Endothelial cell of umbilical vein (primary cell): ENCODE results near the gene MIEF1. TPM values are rescaled to one million over a fixed set of nuclear protein-coding genes. Genes with fewer than 3 reads are reported as not detected.

Source experiments
- BruUV-seq: library from RNA; stranded (reverse); fragments of 400-500 nt; replicated peaks from 2 replicates; lab custom pipeline; 2021; lab: Mats Ljungman, UMichigan
- CTCF ChIA-PET: fragments of 300-600, 350-600 bp; sonication (Branson Sonifier 250); formaldehyde crosslinking; loops from one replicate; lab custom pipeline; 2021; ENCODE audit warnings: antibody characterized with exemption, inconsistent platforms; lab: Charles Lee
- POLR2A ChIA-PET: fragments of 300-600, 350-600 bp; sonication (Branson Sonifier 250); formaldehyde crosslinking; loops from one replicate; lab custom pipeline; 2021; ENCODE audit warnings: antibody characterized with exemption, inconsistent platforms; lab: Charles Lee
- DNase-seq: peaks from one replicate; pipeline ENCODE4 v3.0.0-alpha.2; 2011; ENCODE audit warnings: low read depth, low spot score
- FAIRE-seq: peaks from 2 replicates; lab custom pipeline; 2011; peaks lifted over from hg19 to GRCh38; lab: Jason Lieb, UNC
- H2AFZ ChIP-seq: 2 replicates; pipeline ENCODE4 v1.6.0; 2012; ENCODE audit warnings: low read depth, low read length, control low read depth, inconsistent platforms
- H3K27ac ChIP-seq: 2 replicates; pipeline ENCODE4 v1.5.1; 2011; ENCODE audit warnings: low read depth, mild to moderate bottlenecking, control low read depth, low read length, moderate library complexity; ENCODE audit not compliant: insufficient read depth
- H3K27me3 ChIP-seq, 2 experiments: 2 replicates each; pipeline versions ENCODE4 v1.6.0 to v1.6.1; 2011; ENCODE audit warnings: low read length in 2 of 2, mixed read lengths in 1 of 2; ENCODE audit not compliant: control insufficient read depth in 2 of 2, insufficient read depth in 2 of 2
- H3K36me3 ChIP-seq, 2 experiments: 2 replicates in 1 of 2; 3 replicates in 1 of 2; pipeline ENCODE4 v1.5.1; 2011; ENCODE audit warnings: low read length in 2 of 2, mild to moderate bottlenecking in 1 of 2, moderate library complexity in 1 of 2; ENCODE audit not compliant: control insufficient read depth in 2 of 2, insufficient read depth in 2 of 2; ENCODE audit errors: extremely low read depth in 1 of 2
- H3K4me1 ChIP-seq: 3 replicates; pipeline ENCODE4 v1.5.1; 2011; ENCODE audit warnings: mild to moderate bottlenecking, low read length; ENCODE audit not compliant: control insufficient read depth, insufficient read depth; ENCODE audit errors: extremely low read depth
- H3K4me2 ChIP-seq: 2 replicates; pipeline ENCODE4 v1.6.1; 2011; ENCODE audit warnings: low read length, control low read depth, mixed read lengths; ENCODE audit not compliant: insufficient read depth
- H3K4me3 ChIP-seq, 3 experiments: fragments of 200-600 bp in 1 of 3; sonication (generic), shearing (Covaris generic) in 1 of 3; replicated peaks in 1 of 3; 2 replicates each; pipeline ENCODE4 v1.5.1; 2011 to 2016; ENCODE audit warnings: control low read depth in 3 of 3, low read length in 3 of 3, mild to moderate bottlenecking in 2 of 3, inconsistent platforms in 1 of 3, low read depth in 1 of 3, moderate library complexity in 1 of 3; ENCODE audit not compliant: insufficient read depth in 1 of 3
- H3K79me2 ChIP-seq: 2 replicates; pipeline ENCODE4 v1.6.0; 2012; ENCODE audit warnings: low read length, inconsistent platforms; ENCODE audit not compliant: control insufficient read depth, insufficient read depth
- H3K9ac ChIP-seq: replicated peaks from 2 replicates; pipeline ENCODE3; 2011; ENCODE audit warnings: low read length, control low read depth; ENCODE audit not compliant: insufficient read depth; ENCODE audit errors: extremely low read depth
- H3K9me1 ChIP-seq: replicated peaks from 3 replicates; pipeline ENCODE4 v1.6.0; 2011; ENCODE audit warnings: mild to moderate bottlenecking, low read length; ENCODE audit not compliant: control insufficient read depth, insufficient read depth; ENCODE audit errors: extremely low read depth
- H3K9me3 ChIP-seq: replicated peaks from 2 replicates; pipeline ENCODE4 v1.5.1; 2012; ENCODE audit warnings: low read length, inconsistent platforms; ENCODE audit not compliant: control insufficient read depth, insufficient read depth
- H4K20me1 ChIP-seq: replicated peaks from 2 replicates; pipeline ENCODE3; 2011; ENCODE audit warnings: mild to moderate bottlenecking, low read length; ENCODE audit not compliant: control insufficient read depth, insufficient read depth; ENCODE audit errors: extremely low read depth
- CTCF ChIP-seq, 2 donors: IDR thresholded peaks; 1 replicate in 1 of 2; 2 replicates in 1 of 2; pipeline ENCODE4 v1.5.1; 2011; ENCODE audit warnings: low read length in 2 of 2, mild to moderate bottlenecking in 2 of 2, moderate library complexity in 2 of 2, control low read depth in 1 of 2, inconsistent platforms in 1 of 2, low read depth in 1 of 2; ENCODE audit not compliant: insufficient read depth in 1 of 2; ENCODE audit errors: extremely low read depth in 1 of 2
- EZH2 ChIP-seq: IDR thresholded peaks from 2 replicates; pipeline ENCODE4 v1.6.1; 2012; ENCODE audit warnings: borderline replicate concordance, low read depth, mild to moderate bottlenecking, moderate library complexity, low read length, inconsistent platforms; ENCODE audit not compliant: severe bottlenecking
- FOS ChIP-seq: IDR thresholded peaks from 2 replicates; pipeline ENCODE4 v1.6.1; 2011; ENCODE audit warnings: mild to moderate bottlenecking, low read length, moderate library complexity, borderline replicate concordance; ENCODE audit not compliant: insufficient read depth
- GATA2 ChIP-seq: IDR thresholded peaks from 2 replicates; pipeline ENCODE4 v1.7.0; 2011; ENCODE audit warnings: low read depth, mild to moderate bottlenecking, moderate library complexity, mixed read lengths, low read length; ENCODE audit not compliant: insufficient read length, insufficient read depth
- JUN ChIP-seq: IDR thresholded peaks from 2 replicates; pipeline ENCODE4 v1.6.1; 2011; ENCODE audit warnings: borderline replicate concordance, low read depth; ENCODE audit not compliant: insufficient read length, insufficient read depth
- MAX ChIP-seq: IDR thresholded peaks from 2 replicates; pipeline ENCODE4 v1.6.1; 2011; ENCODE audit not compliant: insufficient read depth, insufficient read length
- MYC ChIP-seq: IDR thresholded peaks from one replicate; pipeline ENCODE4 v1.6.1; 2011; ENCODE audit warnings: mild to moderate bottlenecking, low read depth, low read length
- POLR2A ChIP-seq: IDR thresholded peaks from 2 replicates; pipeline ENCODE4 v1.6.1; 2012; ENCODE audit warnings: low read depth, mild to moderate bottlenecking, control low read depth, low read length
- POLR2AphosphoS5 ChIP-seq: IDR thresholded peaks from 2 replicates; pipeline ENCODE4 v1.6.1; 2012; ENCODE audit warnings: low read depth, mild to moderate bottlenecking, control low read depth, low read length, moderate library complexity; ENCODE audit not compliant: insufficient read depth
- dilution Hi-C: fragments of 300-500 bp; cut with MboI; formaldehyde crosslinking; loops from one replicate; pipeline ENCODE4 v1.15.0; 2019; ENCODE audit warnings: low sequenced_read_pairs; ENCODE audit not compliant: extremely low pct_ligation_motif_present
- intact Hi-C: fragments of 100-400 bp; cut with micrococcal nuclease; formaldehyde crosslinking; loops from one replicate; pipeline ENCODE4 v1.10.0; 2022
- polyA plus RNA-seq, 4 experiments: library from polyadenylated mRNA; depleted of rRNA in 3 of 4; stranded (reverse) in 3 of 4; unstranded in 1 of 4; fragments of >200 nt; gene quantifications; 2 replicates each; pipeline versions ENCODE4 v1.2.1 to v1.2.3, GENCODE V29; 2011 to 2012; ENCODE audit warnings: missing spikeins in 1 of 4
- total RNA-seq: library from RNA; stranded (reverse); gene quantifications from 2 replicates; pipeline ENCODE4 v1.2.3, GENCODE V29; 2021

MIEF1 gene
- total and polyA plus RNA-seq, 2 donors (not counting 3 experiments of a cell fraction or from before 2014, with no cell fraction given), result 14.2 to 31.1 TPM

GRCh38 chr22:39510529-39511149, 8.5 kb downstream of the MIEF1 start:
- no peaks in the 10 kb centered on the region for H3K27me3 ChIP-seq
- FAIRE-seq, result no peak
- intact Hi-C loops (no loop called here), dilution Hi-C loops (no loop called here)
- no peak overlapping the region for H3K27ac ChIP-seq
- H3K9me1 ChIP-seq, result no peaks in the 10 kb centered on the region
- H4K20me1 ChIP-seq, result no peaks in the 10 kb centered on the region
- DNase-seq, result no peak
- H3K79me2 ChIP-seq, result peaks cover 33% of the 10 kb centered on the region
- no TSS peak for BruUV-seq
- peaks cover 28 to 44% of the 10 kb centered on the region in 2 experiments for H3K36me3 ChIP-seq
- no peak overlapping the region for H3K4me2 ChIP-seq
- CTCF ChIA-PET, result interaction anchor here (0.6 to 2.4 kb wide), 5 partner anchors 9 to 167 kb away, joined by 3 to 13 read pairs (median 4); partner anchors contain the start of gene MIEF1
- TF ChIP-seq GATA2, result no peak
- no peak for TF ChIP-seq FOS
- TF ChIP-seq JUN, result no peak
- TF ChIP-seq CTCF (IDR thresholded peaks at IDR 0.05; ENCODE audit: extremely low read depth in 1 of 2, insufficient read depth in 1 of 2, low read depth in 1 of 2, low read length in 2 of 2), result no peak
- no peak for TF ChIP-seq MYC
- no peak for TF ChIP-seq EZH2
- no peak for TF ChIP-seq POLR2AphosphoS5
- no peak for TF ChIP-seq POLR2A
- TF ChIP-seq MAX, result no peak
- no peaks in the 10 kb centered on the region for H3K4me1 ChIP-seq
- H2AFZ ChIP-seq, result no peak overlapping the region
- no peak overlapping the region for H3K9ac ChIP-seq
- H3K4me3 ChIP-seq, result no peak overlapping the region
- POLR2A ChIA-PET, result no interaction called here
- H3K9me3 ChIP-seq, result no peaks in the 10 kb centered on the region
